ENCODE measurements around the gene THRAP3. TPM values are rescaled to one million over a fixed set of nuclear protein-coding genes. Genes with fewer than 3 reads are reported as not detected.

THRAP3 gene
- total and polyA plus RNA-seq, 9 of the 15 experiments (the other 6 are each of a cell fraction or from before 2014, with no cell fraction given), result 66.2 to 135 (median 113) TPM

- H3K4me1 ChIP-seq (replicated peaks in 1 of 2; ENCODE audit: control insufficient read depth in 2 of 2, insufficient read depth in 2 of 2, low read length in 2 of 2), result peaks cover 45 to 71% of the 10 kb centered on the region in 2 experiments
- intact Hi-C loops (cut with micrococcal nuclease), result loop anchor here (5.0 to 10.0 kb wide), 2 partner anchors 63 to 440 kb away; partner anchors contain the start of genes AGO1 and STK40
- H2AFZ ChIP-seq (ENCODE audit: low read depth, low read length), result no peak overlapping the region; the same call in 1 of the 2 replicates
- H3K27me3 ChIP-seq (ENCODE audit: control insufficient read depth in 2 of 2, insufficient read depth in 2 of 2, low read length in 2 of 2), result no peaks in the 10 kb centered on the region
- FAIRE-seq, result no peak
- no TSS peak for BruUV-seq (replicated peaks)
- no peaks in the 10 kb centered on the region for H4K20me1 ChIP-seq (replicated peaks; ENCODE audit: control insufficient read depth, insufficient read depth, low read length)
- TF ChIP-seq ARID1B (IDR thresholded peaks at IDR 0.05) (peak; percentile 1; the same call in 1 of the 2 replicates), ILK (tag; IDR thresholded peaks at IDR 0.05; ENCODE audit: borderline replicate concordance, low read depth) (no peak), ZBTB33 (CRISPR knock-in tag; IDR thresholded peaks at IDR 0.05) (peak; percentile 81; the same call in 1 of the 2 replicates), ZBTB7A (IDR thresholded peaks at IDR 0.05; ENCODE audit: borderline replicate concordance, control insufficient read depth, low read depth, low read length) (peak; percentile 86), ZNF668 (CRISPR knock-in tag; IDR thresholded peaks at IDR 0.05) (no peak), ZNF740 (CRISPR knock-in tag; IDR thresholded peaks at IDR 0.05) (peak; percentile 51; the same call in 1 of the 2 replicates), ZNF740 (tag; IDR thresholded peaks at IDR 0.05) (no peak), EGR1 (conservative IDR thresholded peaks at IDR 0.05) (peak; percentile 37)
- H3K36me3 ChIP-seq (ENCODE audit: control insufficient read depth, insufficient read depth, low read length), result peaks cover 4% of the 10 kb centered on the region; the same call in 1 of the 3 replicates
- 38% methylated on average over 8 of the region's 9 CpGs for WGBS (ENCODE audit: insufficient coverage, low coverage, missing lambda C conversion rate)
- no peak overlapping the region for H3K27ac ChIP-seq (ENCODE audit: extremely low read depth, low read depth, low read length)
- ChIA-PET POLR2A (interaction anchor here (0.6 to 1.9 kb wide), 6 partner anchors 10 to 1372 kb away, joined by 3 to 9 read pairs (median 4); no protein-coding TSS in a partner anchor), CTCF (ENCODE audit: low intra/inter-chr PET ratio) (no interaction called here)
- H3K9ac ChIP-seq (ENCODE audit: insufficient read depth in 1 of 2, low read depth in 2 of 2, low read length in 2 of 2), result peak overlapping the region in 1 of 2 experiments; percentile 86; a peak in 2 of 4 replicates
- H3K79me2 ChIP-seq (ENCODE audit: control insufficient read depth, insufficient read depth, low read length), result peaks cover 18% of the 10 kb centered on the region; the same call in 2 of the 3 replicates
- H3K4me3 ChIP-seq, result 0 out of 2 replicates have a peak overlapping the region, but pooled peaks have one; percentile 61
- H3K9me3 ChIP-seq (replicated peaks; ENCODE audit: control insufficient read depth, insufficient read depth, low read depth, low read length), result no peaks in the 10 kb centered on the region
- ATAC-seq, result no peak
- H3K9me1 ChIP-seq (ENCODE audit: control insufficient read depth, insufficient read depth, low read length), result no peaks in the 10 kb centered on the region
- H3K4me2 ChIP-seq (ENCODE audit: insufficient read depth, low read length), result peak overlapping the region; percentile 4; the same call in 1 of the 2 replicates
- no peak for DNase-seq (ENCODE audit: extremely low read depth in 1 of 4, low spot score in 3 of 4)
- in situ Hi-C loops (cut with MboI), result no loop called here
Observed at GRCh38 chr1:36324353-36324703, 100.1 kb downstream of the THRAP3 start.

All from K562 (cell line).